ENCODE results near the gene SMAD7.

Gene SMAD7

DNA sequence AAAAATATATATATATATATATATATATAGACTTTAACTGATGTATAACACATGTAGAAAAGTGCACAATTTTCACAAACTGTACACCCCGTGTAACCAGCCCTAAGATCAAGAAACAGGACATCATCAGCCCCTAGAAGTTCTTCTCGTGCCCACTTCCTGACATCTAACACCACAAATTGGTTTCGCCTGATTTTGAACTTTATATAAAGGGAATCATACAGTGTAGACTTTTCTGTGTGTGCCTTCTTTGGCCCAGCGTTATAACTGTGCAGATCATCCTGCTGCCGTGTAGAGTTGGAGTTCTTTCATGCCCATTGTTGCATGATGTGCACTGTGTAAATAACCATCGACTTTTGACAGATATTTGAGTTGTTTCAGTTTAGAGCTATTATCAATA, 41.0 kb downstream of the SMAD7 start:
- DNase-seq: no peak
- H3K18ac ChIP-seq (ENCODE audit: low read length): no peak overlapping the region
- H3K4me3 ChIP-seq (ENCODE audit: low read length): no peak overlapping the region
- no peak overlapping the region for H2BK15ac ChIP-seq (replicated peaks; ENCODE audit: low read depth)
- no peak overlapping the region for H2BK120ac ChIP-seq (ENCODE audit: low read depth, low read length)
- H2AK5ac ChIP-seq (ENCODE audit: low read length): no peak overlapping the region
- no peaks in the 10 kb centered on the region for H3K36me3 ChIP-seq (ENCODE audit: control insufficient read depth, insufficient read depth, low read length)
- WGBS (ENCODE audit: extremely low coverage, insufficient coverage, low lambda C conversion rate): no CpG with 5 or more reads among the region's 6 CpGs
- no peak overlapping the region for H3K56ac ChIP-seq (ENCODE audit: low read length)
- no peaks in the 10 kb centered on the region for H3K27me3 ChIP-seq (ENCODE audit: insufficient read depth, low read length, poor library complexity)
- H3K27ac ChIP-seq (ENCODE audit: low read depth, low read length): no peak overlapping the region
- no peak overlapping the region for H3K23ac ChIP-seq (ENCODE audit: low read length)
- H4K8ac ChIP-seq (ENCODE audit: low read depth, low read length): no peak overlapping the region
- H3K9ac ChIP-seq (ENCODE audit: low read length): no peak overlapping the region
- H3K4ac ChIP-seq (ENCODE audit: low read depth, low read length): no peak overlapping the region
- H3K4me2 ChIP-seq (ENCODE audit: low read length): no peak overlapping the region
- H3K4me1 ChIP-seq (ENCODE audit: control insufficient read depth, low read depth, low read length): no peaks in the 10 kb centered on the region
- H3K79me2 ChIP-seq (ENCODE audit: control insufficient read depth, insufficient read depth, low read length): no peaks in the 10 kb centered on the region
- H3K79me1 ChIP-seq (ENCODE audit: low read length): no peaks in the 10 kb centered on the region
- no peak overlapping the region for H2BK5ac ChIP-seq (ENCODE audit: low read length)
- H4K5ac ChIP-seq (ENCODE audit: low read length): no peak overlapping the region

DNA sequence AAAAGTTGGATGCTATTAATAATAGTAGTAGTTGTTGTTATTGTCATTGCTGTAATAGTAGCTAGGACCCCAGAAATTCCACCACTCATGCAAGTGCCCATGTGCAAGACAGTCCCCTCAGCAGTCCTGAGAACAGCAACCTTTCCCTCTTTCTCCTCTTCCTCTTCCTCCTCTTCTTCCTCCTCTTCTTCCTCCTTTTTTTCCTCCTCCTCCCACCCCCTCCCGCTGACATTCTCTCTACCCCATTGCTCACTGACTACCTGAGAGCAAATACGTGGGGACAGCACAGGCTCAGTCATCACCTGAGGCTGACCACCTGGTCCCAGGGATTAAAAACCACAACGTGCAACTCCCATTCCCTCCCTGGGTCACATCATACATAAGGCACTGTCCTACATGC, 41.8 kb downstream of the SMAD7 start:
- Histone ChIP-seq H3K4ac (ENCODE audit: low read depth, low read length) (no peak overlapping the region), H3K79me1 (ENCODE audit: low read length) (no peaks in the 10 kb centered on the region), H3K4me2 (ENCODE audit: low read length) (no peak overlapping the region), H3K27me3 (ENCODE audit: insufficient read depth, low read length, poor library complexity) (no peaks in the 10 kb centered on the region), H3K18ac (ENCODE audit: low read length) (no peak overlapping the region), H3K36me3 (ENCODE audit: control insufficient read depth, insufficient read depth, low read length) (no peaks in the 10 kb centered on the region), H3K79me2 (ENCODE audit: control insufficient read depth, insufficient read depth, low read length) (no peaks in the 10 kb centered on the region), H4K8ac (ENCODE audit: low read depth, low read length) (no peak overlapping the region), H2AK5ac (ENCODE audit: low read length) (no peak overlapping the region), H3K9ac (ENCODE audit: low read length) (no peak overlapping the region), H3K4me1 (ENCODE audit: control insufficient read depth, low read depth, low read length) (no peaks in the 10 kb centered on the region), H3K56ac (ENCODE audit: low read length) (no peak overlapping the region), H2BK15ac (replicated peaks; ENCODE audit: low read depth) (no peak overlapping the region), H2BK5ac (ENCODE audit: low read length) (no peak overlapping the region), H3K27ac (ENCODE audit: low read depth, low read length) (no peak overlapping the region), H2BK120ac (ENCODE audit: low read depth, low read length) (no peak overlapping the region), H3K4me3 (ENCODE audit: low read length) (no peak overlapping the region), H3K23ac (ENCODE audit: low read length) (no peak overlapping the region), H4K5ac (ENCODE audit: low read length) (no peak overlapping the region)
- WGBS (ENCODE audit: extremely low coverage, insufficient coverage, low lambda C conversion rate): no CpG with 5 or more reads among the region's 3 CpGs
- DNase-seq: no peak

DNA sequence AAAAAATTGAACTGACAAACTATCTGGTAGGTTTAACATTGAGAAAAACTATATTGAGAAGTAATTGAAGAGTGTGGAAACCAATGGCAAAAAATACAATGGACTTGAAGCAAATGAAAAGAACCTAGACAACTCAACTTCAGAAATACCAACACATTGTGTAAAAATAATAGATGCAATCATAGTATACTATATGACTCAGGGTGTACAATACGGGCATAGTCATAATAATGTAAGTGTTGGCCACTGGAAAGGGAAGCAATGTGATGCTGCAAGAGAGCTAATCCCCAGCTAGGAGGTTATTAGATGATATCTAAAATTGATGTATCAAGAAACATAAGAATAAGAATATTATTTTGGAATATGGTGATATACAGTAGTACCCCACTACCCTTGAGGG, 45.3 kb downstream of the SMAD7 start:
- Histone ChIP-seq H3K27ac (ENCODE audit: low read depth, low read length) (no peak overlapping the region), H3K56ac (ENCODE audit: low read length) (no peak overlapping the region), H3K27me3 (ENCODE audit: insufficient read depth, low read length, poor library complexity) (no peaks in the 10 kb centered on the region), H3K18ac (ENCODE audit: low read length) (no peak overlapping the region), H3K4ac (ENCODE audit: low read depth, low read length) (no peak overlapping the region), H2BK15ac (replicated peaks; ENCODE audit: low read depth) (no peak overlapping the region), H3K79me2 (ENCODE audit: control insufficient read depth, insufficient read depth, low read length) (no peaks in the 10 kb centered on the region), H2BK5ac (ENCODE audit: low read length) (no peak overlapping the region), H4K5ac (ENCODE audit: low read length) (no peak overlapping the region), H3K79me1 (ENCODE audit: low read length) (no peaks in the 10 kb centered on the region), H3K4me2 (ENCODE audit: low read length) (no peak overlapping the region), H3K9ac (ENCODE audit: low read length) (no peak overlapping the region), H3K36me3 (ENCODE audit: control insufficient read depth, insufficient read depth, low read length) (no peaks in the 10 kb centered on the region), H4K8ac (ENCODE audit: low read depth, low read length) (no peak overlapping the region), H2AK5ac (ENCODE audit: low read length) (no peak overlapping the region), H3K23ac (ENCODE audit: low read length) (no peak overlapping the region), H3K4me3 (ENCODE audit: low read length) (no peak overlapping the region), H3K4me1 (ENCODE audit: control insufficient read depth, low read depth, low read length) (no peaks in the 10 kb centered on the region), H2BK120ac (ENCODE audit: low read depth, low read length) (no peak overlapping the region)
- WGBS (ENCODE audit: extremely low coverage, insufficient coverage, low lambda C conversion rate): no CpG with 5 or more reads among the region's 1 CpG
- DNase-seq: no peak

DNA sequence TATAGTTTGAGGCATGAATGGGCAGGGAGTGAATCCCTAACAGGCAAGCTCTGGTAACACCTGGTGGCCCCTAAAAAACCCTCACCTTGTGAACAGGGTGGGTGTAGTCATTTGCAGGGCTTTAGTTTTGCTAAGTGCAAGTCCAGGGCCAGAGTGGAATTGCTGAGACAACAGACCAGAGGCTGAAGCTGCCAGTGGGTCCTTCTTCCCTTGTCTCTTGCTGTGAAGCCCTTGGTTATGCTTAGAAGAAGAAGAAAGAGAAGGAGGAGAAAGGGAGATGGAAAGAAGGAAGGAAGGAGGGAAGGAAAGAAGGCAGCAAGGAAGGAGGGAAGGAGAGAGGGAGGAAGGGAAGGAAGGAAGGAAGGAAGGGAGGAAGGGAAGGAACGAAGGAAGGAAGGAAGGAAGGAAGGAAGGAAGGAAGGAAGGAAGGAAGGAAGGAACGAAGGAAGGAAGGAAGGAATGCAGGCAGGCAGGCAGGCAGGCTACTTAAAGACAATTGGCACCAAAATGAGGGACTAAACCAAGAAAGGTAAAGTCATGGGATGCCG, 45.8 kb downstream of the SMAD7 start:
- Histone ChIP-seq H3K79me2 (ENCODE audit: control insufficient read depth, insufficient read depth, low read length) (no peaks in the 10 kb centered on the region), H3K9ac (ENCODE audit: low read length) (no peak overlapping the region), H2AK5ac (ENCODE audit: low read length) (no peak overlapping the region), H3K27me3 (ENCODE audit: insufficient read depth, low read length, poor library complexity) (no peaks in the 10 kb centered on the region), H3K79me1 (ENCODE audit: low read length) (no peaks in the 10 kb centered on the region), H3K56ac (ENCODE audit: low read length) (no peak overlapping the region), H3K4me1 (ENCODE audit: control insufficient read depth, low read depth, low read length) (no peaks in the 10 kb centered on the region), H3K4me2 (ENCODE audit: low read length) (no peak overlapping the region), H3K36me3 (ENCODE audit: control insufficient read depth, insufficient read depth, low read length) (no peaks in the 10 kb centered on the region), H3K18ac (ENCODE audit: low read length) (no peak overlapping the region), H3K4ac (ENCODE audit: low read depth, low read length) (no peak overlapping the region), H2BK120ac (ENCODE audit: low read depth, low read length) (no peak overlapping the region), H4K5ac (ENCODE audit: low read length) (no peak overlapping the region), H3K23ac (ENCODE audit: low read length) (no peak overlapping the region), H2BK15ac (replicated peaks; ENCODE audit: low read depth) (no peak overlapping the region), H4K8ac (ENCODE audit: low read depth, low read length) (no peak overlapping the region), H3K4me3 (ENCODE audit: low read length) (no peak overlapping the region), H2BK5ac (ENCODE audit: low read length) (no peak overlapping the region), H3K27ac (ENCODE audit: low read depth, low read length) (no peak overlapping the region)
- DNase-seq: no peak
- WGBS (ENCODE audit: extremely low coverage, insufficient coverage, low lambda C conversion rate): no CpG with 5 or more reads among the region's 3 CpGs

DNA sequence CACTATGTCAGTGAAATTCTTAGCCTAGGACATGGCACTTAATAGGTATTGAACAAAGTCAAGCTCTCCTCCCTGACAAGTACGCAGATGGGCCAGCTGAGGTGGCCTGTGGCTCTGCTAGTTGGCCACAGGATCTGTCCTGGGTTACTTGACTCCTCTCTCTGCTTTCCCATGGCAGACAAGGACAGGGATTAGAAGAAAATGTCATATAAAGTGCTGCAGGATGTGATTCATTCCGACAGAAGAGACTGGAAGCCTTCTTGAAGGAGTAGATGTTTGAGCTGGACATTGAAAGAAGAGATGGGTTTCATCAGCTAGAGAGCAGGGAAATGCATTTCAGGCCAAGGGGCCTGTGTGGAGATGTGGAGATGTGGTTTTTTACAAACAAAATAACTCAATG, 46.7 kb downstream of the SMAD7 start:
- H3K23ac ChIP-seq (ENCODE audit: low read length): no peak overlapping the region
- H3K4me2 ChIP-seq (ENCODE audit: low read length): no peak overlapping the region
- no peak overlapping the region for H3K9ac ChIP-seq (ENCODE audit: low read length)
- no peak overlapping the region for H3K56ac ChIP-seq (ENCODE audit: low read length)
- no peaks in the 10 kb centered on the region for H3K4me1 ChIP-seq (ENCODE audit: control insufficient read depth, low read depth, low read length)
- H3K79me1 ChIP-seq (ENCODE audit: low read length): no peaks in the 10 kb centered on the region
- H3K18ac ChIP-seq (ENCODE audit: low read length): no peak overlapping the region
- H3K27ac ChIP-seq (ENCODE audit: low read depth, low read length): no peak overlapping the region
- no peak overlapping the region for H2BK15ac ChIP-seq (replicated peaks; ENCODE audit: low read depth)
- no peak overlapping the region for H2AK5ac ChIP-seq (ENCODE audit: low read length)
- H3K4me3 ChIP-seq (ENCODE audit: low read length): no peak overlapping the region
- no peak overlapping the region for H2BK5ac ChIP-seq (ENCODE audit: low read length)
- no CpG with 5 or more reads among the region's 2 CpGs for WGBS (ENCODE audit: extremely low coverage, insufficient coverage, low lambda C conversion rate)
- no peak overlapping the region for H4K5ac ChIP-seq (ENCODE audit: low read length)
- H3K27me3 ChIP-seq (ENCODE audit: insufficient read depth, low read length, poor library complexity): no peaks in the 10 kb centered on the region
- no peak overlapping the region for H4K8ac ChIP-seq (ENCODE audit: low read depth, low read length)
- H2BK120ac ChIP-seq (ENCODE audit: low read depth, low read length): no peak overlapping the region
- DNase-seq: no peak
- no peak overlapping the region for H3K4ac ChIP-seq (ENCODE audit: low read depth, low read length)
- no peaks in the 10 kb centered on the region for H3K36me3 ChIP-seq (ENCODE audit: control insufficient read depth, insufficient read depth, low read length)
- no peaks in the 10 kb centered on the region for H3K79me2 ChIP-seq (ENCODE audit: control insufficient read depth, insufficient read depth, low read length)

DNA sequence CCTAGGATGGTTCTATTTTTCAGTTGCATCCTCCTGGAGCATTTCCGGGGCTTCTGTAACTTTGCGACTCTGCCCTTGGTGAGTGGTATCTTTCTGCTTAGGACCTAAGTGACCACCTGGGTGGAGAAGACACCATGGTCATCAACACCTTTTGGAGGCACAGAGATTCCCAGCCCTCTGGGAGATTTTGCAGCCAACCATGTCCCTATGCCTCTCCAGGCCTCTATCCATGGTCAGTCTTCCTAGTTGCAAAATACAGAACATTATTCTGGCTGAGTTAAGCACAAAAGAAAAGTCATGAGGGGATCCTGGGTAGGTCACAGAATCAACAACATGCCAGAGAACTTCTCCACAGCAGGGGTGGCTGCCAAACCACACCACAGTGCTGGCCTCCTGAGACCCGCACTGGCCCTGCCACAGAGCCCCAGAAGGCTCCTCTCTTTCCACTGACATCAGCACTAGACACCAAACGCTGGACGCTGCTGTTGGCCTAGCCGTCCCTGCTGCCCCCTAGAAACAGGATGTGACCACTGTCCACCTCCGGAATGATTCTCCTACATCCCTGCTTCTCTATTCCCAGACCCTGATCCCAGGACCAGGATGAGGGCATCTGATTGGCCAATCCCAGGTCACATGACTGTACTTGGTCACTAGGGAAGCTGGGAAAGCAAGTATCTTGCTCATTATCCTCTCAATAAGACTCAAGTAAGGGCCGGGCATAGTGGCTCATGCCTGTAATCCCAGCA, 47.7 kb downstream of the SMAD7 start:
- no peak overlapping the region for H3K23ac ChIP-seq (ENCODE audit: low read length)
- no peak overlapping the region for H3K4me2 ChIP-seq (ENCODE audit: low read length)
- no peaks in the 10 kb centered on the region for H3K36me3 ChIP-seq (ENCODE audit: control insufficient read depth, insufficient read depth, low read length)
- no peaks in the 10 kb centered on the region for H3K27me3 ChIP-seq (ENCODE audit: insufficient read depth, low read length, poor library complexity)
- H3K4ac ChIP-seq (ENCODE audit: low read depth, low read length): no peak overlapping the region
- H3K27ac ChIP-seq (ENCODE audit: low read depth, low read length): no peak overlapping the region
- H3K79me1 ChIP-seq (ENCODE audit: low read length): no peaks in the 10 kb centered on the region
- H2BK120ac ChIP-seq (ENCODE audit: low read depth, low read length): no peak overlapping the region
- no CpG with 5 or more reads among the region's 8 CpGs for WGBS (ENCODE audit: extremely low coverage, insufficient coverage, low lambda C conversion rate)
- no peak overlapping the region for H3K9ac ChIP-seq (ENCODE audit: low read length)
- H2BK5ac ChIP-seq (ENCODE audit: low read length): no peak overlapping the region
- no peak overlapping the region for H4K8ac ChIP-seq (ENCODE audit: low read depth, low read length)
- H3K4me3 ChIP-seq (ENCODE audit: low read length): no peak overlapping the region
- no peaks in the 10 kb centered on the region for H3K4me1 ChIP-seq (ENCODE audit: control insufficient read depth, low read depth, low read length)
- H2AK5ac ChIP-seq (ENCODE audit: low read length): no peak overlapping the region
- no peak overlapping the region for H2BK15ac ChIP-seq (replicated peaks; ENCODE audit: low read depth)
- no peak overlapping the region for H3K56ac ChIP-seq (ENCODE audit: low read length)
- no peak overlapping the region for H4K5ac ChIP-seq (ENCODE audit: low read length)
- no peak overlapping the region for H3K18ac ChIP-seq (ENCODE audit: low read length)
- no peak for DNase-seq
- no peaks in the 10 kb centered on the region for H3K79me2 ChIP-seq (ENCODE audit: control insufficient read depth, insufficient read depth, low read length)
